IPS DF 6.9 (cell line): Measurements from ENCODE around the gene SERPINA3.

Source experiments
- DNase-seq: peaks from one replicate; pipeline ENCODE4 v3.0.0-alpha.2; 2013; ENCODE audit warnings: low read depth, low spot score
- H3K27ac ChIP-seq: one replicate; pipeline ENCODE4 v1.5.1; 2013; ENCODE audit warnings: low read length, control low read depth
- H3K27me3 ChIP-seq: 2 replicates; pipeline ENCODE4 v1.6.1; 2013; ENCODE audit warnings: mild to moderate bottlenecking, low read length; ENCODE audit not compliant: control insufficient read depth, insufficient read depth
- H3K36me3 ChIP-seq: 2 replicates; pipeline ENCODE4 v1.6.1; 2013; ENCODE audit warnings: low read length; ENCODE audit not compliant: control insufficient read depth, insufficient read depth
- H3K4me1 ChIP-seq: 2 replicates; pipeline ENCODE4 v1.6.1; 2013; ENCODE audit warnings: low read length; ENCODE audit not compliant: control insufficient read depth, insufficient read depth
- H3K4me3 ChIP-seq: 2 replicates; pipeline ENCODE4 v1.5.1; 2013; ENCODE audit warnings: mild to moderate bottlenecking, low read length
- H3K9me3 ChIP-seq: 2 replicates; pipeline ENCODE4 v1.6.1; 2013; ENCODE audit warnings: low read length, inconsistent platforms; ENCODE audit not compliant: control insufficient read depth, insufficient read depth
- WGBS: extraction: QIAGEN DNeasy Blood & Tissue Kit; methylation state at CpG from one replicate; pipeline ENCODE4 v1.1.7; 2013; ENCODE audit warnings: mixed read lengths, missing lambda C conversion rate; ENCODE audit not compliant: insufficient read length, insufficient coverage; 5-methylcytosine and 5-hydroxymethylcytosine counted together

SERPINA3 gene

DNA sequence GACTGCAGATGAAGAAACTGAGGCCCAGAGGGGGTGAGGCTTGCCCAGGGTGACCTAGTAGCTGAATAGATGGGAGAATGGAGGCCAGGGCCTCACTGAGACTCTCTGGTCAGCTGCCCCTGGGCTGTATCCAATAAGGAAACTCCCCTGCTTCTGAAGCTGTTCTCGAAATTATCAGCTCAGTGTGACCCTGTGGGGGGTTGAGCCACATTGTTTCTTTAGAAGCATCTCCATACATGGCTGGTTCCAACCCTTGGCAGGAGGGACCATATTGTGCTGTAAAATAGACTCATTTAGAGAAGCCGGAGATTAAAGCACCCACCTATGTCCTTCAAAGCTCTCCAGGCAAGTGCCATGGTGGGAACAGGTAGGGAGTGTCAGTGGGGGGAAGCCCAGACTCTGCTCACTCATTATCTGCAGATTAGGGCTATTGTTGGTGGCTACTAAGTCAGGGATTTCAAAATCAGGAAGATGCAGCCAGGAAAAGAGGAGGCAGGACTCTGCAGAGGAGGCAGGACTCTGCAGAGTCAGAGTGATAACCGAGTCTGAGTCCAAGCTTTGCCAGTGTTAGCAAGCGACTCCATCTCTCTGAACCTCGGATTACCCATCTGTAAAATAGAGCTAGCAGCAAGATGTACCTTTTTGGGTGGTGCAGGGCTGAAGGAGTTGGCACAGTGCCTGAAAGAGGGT lies 27.5 kb upstream of the SERPINA3 start:
- WGBS, result no CpG with 5 or more reads among the region's 5 CpGs
- H3K27me3 ChIP-seq, result no peaks in the 10 kb centered on the region
- H3K36me3 ChIP-seq, result no peaks in the 10 kb centered on the region

DNA sequence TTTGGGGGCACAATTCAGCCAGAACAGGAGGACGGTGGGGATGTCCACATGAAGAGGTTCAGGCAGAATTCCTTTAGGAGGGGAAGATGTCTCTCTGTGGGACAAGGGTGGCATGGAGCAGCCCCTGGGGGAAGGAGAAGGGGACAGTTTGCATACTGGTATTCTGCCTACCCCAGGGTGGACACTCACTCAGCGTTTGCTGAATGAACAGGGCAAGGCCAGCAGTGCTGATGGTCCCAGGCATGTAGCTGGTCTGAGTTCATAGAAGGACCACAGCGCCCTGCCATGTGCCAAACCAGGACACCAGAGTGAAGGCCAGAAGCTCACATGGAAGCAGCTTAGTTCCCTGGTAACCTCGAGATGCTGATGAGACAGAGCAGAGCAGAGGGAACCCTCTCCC lies 25.6 kb upstream of the SERPINA3 start:
- Histone ChIP-seq H3K4me1 (no peaks in the 10 kb centered on the region), H3K27me3 (no peaks in the 10 kb centered on the region), H3K4me3 (no peak overlapping the region), H3K9me3 (no peaks in the 10 kb centered on the region; the same call in 1 of the 2 replicates), H3K27ac (no peak overlapping the region), H3K36me3 (no peaks in the 10 kb centered on the region)
- WGBS, result no CpG with 5 or more reads among the region's 4 CpGs
- DNase-seq, result no peak

More for the DNA sequence above, 27.5 kb upstream of the SERPINA3 start:
- Histone ChIP-seq H3K4me1 (no peaks in the 10 kb centered on the region), H3K27ac (no peak overlapping the region), H3K4me3 (no peak overlapping the region), H3K9me3 (no peaks in the 10 kb centered on the region; the same call in 1 of the 2 replicates)
- DNase-seq, result no peak

DNA sequence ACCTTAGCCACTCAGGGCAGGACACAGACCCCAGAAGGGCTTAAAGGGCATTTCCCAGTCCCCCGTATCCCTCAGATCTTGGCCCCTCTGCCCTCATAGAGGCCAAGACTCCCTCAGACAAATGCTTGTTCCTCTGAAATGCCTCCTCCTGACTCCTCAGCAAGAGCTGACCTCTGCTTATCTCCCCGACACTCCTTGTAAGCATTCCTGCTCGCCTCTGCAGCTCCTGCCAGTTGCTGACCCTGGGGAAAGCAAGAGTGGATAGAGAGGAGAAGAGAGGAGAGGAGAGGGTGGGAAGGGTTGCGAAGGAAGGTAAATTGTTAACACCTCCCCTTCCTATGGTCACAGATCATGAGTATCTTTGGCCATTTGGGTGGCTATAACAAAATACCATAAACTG lies 23.9 kb upstream of the SERPINA3 start:
- Histone ChIP-seq H3K4me1 (no peaks in the 10 kb centered on the region), H3K36me3 (no peaks in the 10 kb centered on the region), H3K27ac (no peak overlapping the region), H3K4me3 (no peak overlapping the region), H3K27me3 (no peaks in the 10 kb centered on the region), H3K9me3 (no peaks in the 10 kb centered on the region; the same call in 1 of the 2 replicates)
- no peak for DNase-seq
- no CpG with 5 or more reads among the region's 4 CpGs for WGBS

DNA sequence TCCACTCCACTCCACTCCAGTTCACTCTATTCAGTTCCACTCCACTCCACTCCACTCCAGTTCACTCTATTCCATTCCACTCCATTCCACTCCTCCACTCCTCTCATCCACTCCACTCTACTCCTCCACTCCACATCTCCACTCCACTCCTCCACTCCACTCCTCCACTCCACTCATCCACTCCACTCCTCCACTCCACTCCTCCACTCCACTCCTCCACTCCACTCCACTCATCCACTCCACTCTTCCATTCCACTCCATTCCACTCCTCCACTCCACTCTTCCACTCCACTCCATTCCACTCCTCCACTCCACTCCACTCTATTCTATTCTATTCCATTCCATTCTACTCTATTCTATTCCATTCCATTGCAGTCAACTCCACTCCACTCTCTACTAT lies 21.1 kb upstream of the SERPINA3 start:
- H3K4me1 ChIP-seq, result no peaks in the 10 kb centered on the region; the same call in 1 of the 2 replicates
- H3K36me3 ChIP-seq, result no peaks in the 10 kb centered on the region
- H3K4me3 ChIP-seq, result no peak overlapping the region
- no peak overlapping the region for H3K27ac ChIP-seq
- DNase-seq, result no peak
- H3K27me3 ChIP-seq, result no peaks in the 10 kb centered on the region
- no peaks in the 10 kb centered on the region for H3K9me3 ChIP-seq

DNA sequence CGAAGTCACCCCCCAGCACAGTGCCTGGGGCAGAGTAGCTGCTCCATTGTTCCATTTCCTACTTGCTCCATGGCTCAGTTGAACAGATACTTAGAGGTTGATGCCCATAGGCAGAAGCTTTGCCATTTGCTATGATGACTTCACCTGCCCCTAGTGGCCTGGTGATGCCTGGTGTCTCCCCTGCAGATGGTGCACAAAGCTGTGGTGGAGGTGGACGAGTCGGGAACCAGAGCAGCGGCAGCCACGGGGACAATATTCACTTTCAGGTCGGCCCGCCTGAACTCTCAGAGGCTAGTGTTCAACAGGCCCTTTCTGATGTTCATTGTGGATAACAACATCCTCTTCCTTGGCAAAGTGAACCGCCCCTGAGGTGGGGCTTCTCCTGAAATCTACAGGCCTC lies 20.3 kb upstream of the SERPINA3 start:
- Histone ChIP-seq H3K4me1 (no peaks in the 10 kb centered on the region; the same call in 1 of the 2 replicates), H3K4me3 (no peak overlapping the region)
- WGBS, result no CpG with 5 or more reads among the region's 8 CpGs

DNA sequence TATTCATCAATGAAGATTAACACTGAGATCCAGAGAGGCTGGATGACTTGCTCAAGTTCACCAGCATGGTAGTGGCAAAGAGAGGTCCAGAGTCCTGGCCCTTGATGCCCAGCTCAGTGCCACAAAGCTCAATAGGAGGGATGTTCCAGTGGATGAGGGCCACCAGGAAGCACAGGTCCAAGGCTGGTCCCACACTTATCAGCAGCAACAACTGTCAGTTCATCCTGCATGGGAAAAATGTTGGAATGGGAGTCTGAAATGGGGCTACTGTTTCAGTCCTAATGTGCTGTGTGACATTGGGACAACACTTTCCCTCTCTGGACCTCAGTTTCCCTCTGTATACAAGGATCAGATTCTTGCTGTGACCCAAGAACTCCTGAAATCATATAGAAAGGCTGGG lies 19.7 kb upstream of the SERPINA3 start:
- H3K27ac ChIP-seq, result no peak overlapping the region
- no peaks in the 10 kb centered on the region for H3K36me3 ChIP-seq
- H3K9me3 ChIP-seq, result no peaks in the 10 kb centered on the region
- no peak for DNase-seq
- H3K4me3 ChIP-seq, result no peak overlapping the region
- no peaks in the 10 kb centered on the region; the same call in 1 of the 2 replicates for H3K4me1 ChIP-seq
- H3K27me3 ChIP-seq, result no peaks in the 10 kb centered on the region

More for the DNA sequence above, 20.3 kb upstream of the SERPINA3 start:
- DNase-seq, result no peak
- Histone ChIP-seq H3K27ac (no peak overlapping the region), H3K9me3 (no peaks in the 10 kb centered on the region), H3K27me3 (no peaks in the 10 kb centered on the region), H3K36me3 (no peaks in the 10 kb centered on the region)

DNA sequence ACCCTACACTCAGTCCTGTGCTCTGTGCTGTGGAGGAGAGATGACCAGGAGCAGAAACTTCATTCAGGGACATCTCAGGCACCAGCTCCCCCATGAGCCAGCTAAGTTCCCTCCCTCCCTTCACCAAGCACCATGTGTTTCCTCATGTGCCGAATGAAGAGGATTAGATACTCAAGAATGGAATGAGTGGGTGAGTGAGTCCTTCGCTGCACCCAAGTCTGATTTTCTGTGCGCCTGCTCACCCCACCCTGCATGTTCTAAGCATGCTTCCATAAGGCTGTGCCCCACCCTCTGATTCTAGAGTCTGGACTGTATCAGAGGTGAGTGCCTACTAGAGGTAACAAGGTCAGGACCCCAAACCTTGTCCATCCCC lies 18.8 kb upstream of the SERPINA3 start:
- no peak for DNase-seq
- Histone ChIP-seq H3K27ac (no peak overlapping the region), H3K27me3 (no peaks in the 10 kb centered on the region), H3K4me1 (no peaks in the 10 kb centered on the region; the same call in 1 of the 2 replicates), H3K4me3 (no peak overlapping the region), H3K9me3 (no peaks in the 10 kb centered on the region), H3K36me3 (no peaks in the 10 kb centered on the region)
- no CpG with 5 or more reads among the region's 3 CpGs for WGBS

DNA sequence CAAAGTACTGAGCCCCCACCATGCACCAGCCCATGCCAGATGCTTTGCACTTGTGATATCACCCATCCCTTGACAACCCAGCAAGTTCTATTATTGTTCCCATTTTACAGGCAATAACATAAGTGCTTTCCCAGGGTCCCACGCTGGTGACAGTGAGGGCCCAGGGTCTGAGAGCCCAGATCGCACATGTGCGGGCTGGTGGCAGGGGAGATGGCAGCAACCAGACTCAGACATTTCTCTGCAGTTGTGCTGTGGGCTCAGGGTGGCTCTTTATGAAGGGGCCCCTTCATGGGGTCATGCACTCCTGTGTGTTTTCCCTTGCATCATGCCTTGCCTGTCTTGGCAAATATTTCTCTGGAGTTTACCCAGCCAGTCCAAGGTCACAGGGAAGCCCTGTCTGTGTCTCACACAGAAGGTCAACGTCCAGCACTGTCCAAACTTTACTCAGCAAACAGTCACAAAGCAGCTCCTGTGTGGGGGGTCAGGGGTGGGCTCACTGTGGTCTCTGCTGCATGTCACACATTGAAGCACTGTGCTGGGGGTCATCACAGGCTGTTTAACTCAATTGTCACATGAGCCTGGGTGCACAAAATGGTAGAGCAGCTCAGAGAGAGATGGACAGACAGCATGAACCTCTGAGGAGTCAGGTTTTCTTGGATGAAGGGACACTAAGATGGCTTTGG lies 18.3 kb upstream of the SERPINA3 start:
- Histone ChIP-seq H3K27ac (no peak overlapping the region), H3K4me3 (no peak overlapping the region), H3K9me3 (no peaks in the 10 kb centered on the region), H3K27me3 (no peaks in the 10 kb centered on the region), H3K4me1 (peaks cover under 1% of the 10 kb centered on the region), H3K36me3 (no peaks in the 10 kb centered on the region)
- no CpG with 5 or more reads among the region's 4 CpGs for WGBS
- DNase-seq, result no peak

DNA sequence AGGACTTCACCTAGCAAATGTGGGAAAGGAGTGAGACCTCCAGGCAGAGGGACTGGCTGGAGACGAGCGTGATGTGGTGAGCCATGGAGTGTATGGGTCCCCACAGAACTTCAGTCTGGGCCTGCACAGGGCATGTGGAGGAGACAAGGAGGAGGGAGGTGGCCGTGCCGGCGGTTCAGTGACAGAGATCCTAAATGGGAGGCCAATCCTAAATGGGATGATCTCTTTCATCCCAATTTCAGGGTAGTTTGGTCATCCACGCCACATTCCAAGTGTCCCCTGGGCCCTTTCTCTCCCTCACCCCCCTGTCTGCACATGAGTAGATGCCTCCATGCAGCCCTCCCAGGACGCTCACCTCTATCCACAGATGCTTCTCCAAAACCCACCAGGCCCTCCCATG lies 17.8 kb upstream of the SERPINA3 start:
- H3K9me3 ChIP-seq, result no peaks in the 10 kb centered on the region
- H3K4me1 ChIP-seq, result peaks cover 5% of the 10 kb centered on the region
- H3K4me3 ChIP-seq, result no peak overlapping the region
- DNase-seq, result no peak
- no CpG with 5 or more reads among the region's 7 CpGs for WGBS
- no peaks in the 10 kb centered on the region for H3K36me3 ChIP-seq
- no peaks in the 10 kb centered on the region for H3K27me3 ChIP-seq
- no peak overlapping the region for H3K27ac ChIP-seq

DNA sequence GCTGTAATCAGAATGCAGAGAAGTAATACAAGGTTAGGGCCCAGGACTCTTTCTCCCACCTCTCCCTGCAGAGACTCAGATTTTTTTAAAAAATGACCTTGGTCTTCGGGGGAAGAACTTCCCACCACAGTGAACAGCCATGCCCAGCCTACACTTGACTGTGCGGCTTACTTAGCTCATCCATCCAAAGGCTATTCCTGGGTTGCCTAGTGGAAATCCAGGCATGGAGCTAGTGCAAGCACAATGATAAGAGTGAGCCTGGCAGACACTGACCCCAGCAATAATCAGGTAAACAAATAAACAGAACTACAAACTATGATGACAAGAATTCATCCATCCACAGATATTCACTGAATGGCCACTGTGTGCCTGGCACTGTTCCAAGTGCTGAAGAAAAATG lies 16.3 kb upstream of the SERPINA3 start:
- Histone ChIP-seq H3K27ac (no peak overlapping the region), H3K4me1 (peaks cover 5% of the 10 kb centered on the region), H3K9me3 (no peaks in the 10 kb centered on the region), H3K36me3 (no peaks in the 10 kb centered on the region), H3K4me3 (no peak overlapping the region), H3K27me3 (no peaks in the 10 kb centered on the region)
- WGBS, result no CpG with 5 or more reads among the region's 2 CpGs
- no peak for DNase-seq

DNA sequence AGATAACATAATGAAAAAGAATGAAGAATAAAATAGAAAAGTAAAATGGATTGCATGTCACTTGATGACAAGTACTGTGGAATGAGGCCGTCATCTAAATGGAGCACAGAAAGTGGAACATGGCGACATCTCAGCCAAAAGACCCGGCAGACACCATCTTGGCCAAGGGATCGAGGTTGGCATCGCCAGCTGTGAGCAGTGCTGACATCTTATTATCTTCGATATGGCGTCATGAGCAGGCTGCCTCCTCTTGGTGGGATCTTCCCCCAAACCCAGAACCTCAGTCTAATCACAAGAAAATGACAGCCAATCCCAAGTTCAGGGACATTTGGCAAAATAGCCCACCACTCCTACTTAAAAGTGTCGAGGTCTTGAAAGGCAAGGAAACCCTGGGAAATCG lies 15.8 kb upstream of the SERPINA3 start:
- H3K27ac ChIP-seq, result no peak overlapping the region
- H3K36me3 ChIP-seq, result no peaks in the 10 kb centered on the region
- peaks cover 5% of the 10 kb centered on the region for H3K4me1 ChIP-seq
- H3K9me3 ChIP-seq, result no peaks in the 10 kb centered on the region
- DNase-seq, result no peak
- no peaks in the 10 kb centered on the region for H3K27me3 ChIP-seq
- no peak overlapping the region for H3K4me3 ChIP-seq
- WGBS, result no CpG with 5 or more reads among the region's 9 CpGs
